Measurements from ENCODE around the gene OTOP1.
"Not testable (repeated sequence)": the region's sequence is repeated elsewhere in the genome, so short reads cannot be mapped to it uniquely, and the experiment has no call there.

The OTOP1 gene, protein sequence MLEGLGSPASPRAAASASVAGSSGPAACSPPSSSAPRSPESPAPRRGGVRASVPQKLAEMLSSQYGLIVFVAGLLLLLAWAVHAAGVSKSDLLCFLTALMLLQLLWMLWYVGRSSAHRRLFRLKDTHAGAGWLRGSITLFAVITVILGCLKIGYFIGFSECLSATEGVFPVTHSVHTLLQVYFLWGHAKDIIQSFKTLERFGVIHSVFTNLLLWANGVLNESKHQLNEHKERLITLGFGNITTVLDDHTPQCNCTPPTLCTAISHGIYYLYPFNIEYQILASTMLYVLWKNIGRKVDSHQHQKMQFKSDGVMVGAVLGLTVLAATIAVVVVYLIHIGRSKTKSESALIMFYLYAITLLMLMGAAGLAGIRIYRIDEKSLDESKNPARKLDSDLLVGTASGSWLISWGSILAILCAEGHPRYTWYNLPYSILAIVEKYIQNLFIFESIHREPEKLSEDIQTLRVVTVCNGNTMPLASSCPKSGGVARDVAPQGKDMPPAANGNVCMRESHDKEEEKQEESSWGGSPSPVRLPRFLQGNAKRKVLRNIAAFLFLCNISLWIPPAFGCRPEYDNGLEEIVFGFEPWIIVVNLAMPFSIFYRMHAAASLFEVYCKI

DNA sequence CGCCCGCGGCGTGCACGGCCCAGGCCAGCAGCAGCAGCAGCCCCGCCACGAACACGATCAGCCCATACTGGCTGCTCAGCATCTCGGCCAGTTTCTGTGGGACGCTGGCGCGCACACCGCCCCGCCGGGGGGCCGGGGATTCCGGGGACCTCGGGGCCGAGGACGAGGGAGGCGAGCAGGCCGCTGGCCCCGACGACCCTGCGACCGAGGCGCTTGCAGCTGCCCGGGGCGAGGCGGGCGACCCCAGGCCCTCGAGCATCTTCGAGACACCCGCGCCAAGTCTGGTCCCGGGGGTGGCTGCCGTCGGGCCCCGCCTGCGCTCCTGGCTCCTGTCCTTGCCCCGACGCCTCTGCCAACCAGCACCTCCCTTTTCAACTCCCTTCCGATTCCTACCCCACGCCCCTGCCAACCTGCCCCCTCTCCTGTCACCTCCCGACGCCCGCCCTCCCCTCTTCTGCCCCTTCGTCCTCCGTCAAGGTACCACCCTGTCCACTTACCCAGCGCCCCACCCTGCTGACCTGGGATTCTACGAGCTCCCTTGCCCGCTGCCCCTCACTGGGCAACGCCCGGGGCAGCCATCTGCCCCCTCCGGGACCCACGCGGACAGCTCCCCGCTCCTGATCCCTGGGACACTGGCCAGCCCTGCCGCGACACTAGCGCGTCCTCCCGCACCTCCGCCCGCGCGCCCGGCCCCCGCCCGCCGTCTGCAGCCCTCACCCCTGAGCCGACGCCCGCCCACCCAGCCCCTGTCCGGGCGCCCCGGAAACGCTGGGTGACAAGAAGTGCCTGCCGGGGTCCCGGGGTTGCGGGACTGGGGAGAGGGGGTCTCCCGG, at the start of gene OTOP1:
Gene OTOP1, minus strand, starts transcription at position 324 of the 833 bp plus-strand sequence. Its CDS starts 65 bp downstream, at position 259.
- DNase-seq = no peak

DNA sequence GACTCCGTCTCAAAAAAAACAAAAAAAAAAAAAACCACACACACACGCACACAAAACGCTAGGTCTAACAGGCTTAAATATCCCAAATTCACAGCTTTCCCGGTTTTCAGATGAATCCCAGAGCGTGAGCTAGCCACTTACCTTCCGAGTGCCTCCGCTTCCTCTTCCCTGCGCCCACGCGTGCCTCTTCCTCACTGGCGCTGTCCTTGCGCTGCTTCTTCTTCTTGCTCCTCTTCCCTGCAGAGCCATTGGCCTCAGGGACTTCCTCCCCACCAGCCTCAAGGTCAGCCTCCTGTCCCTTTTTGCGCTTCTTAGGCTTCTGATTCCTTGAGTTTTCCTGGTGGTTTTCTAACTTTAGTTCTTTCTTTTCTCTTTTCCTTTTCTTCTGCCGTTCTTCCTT, 47.5 kb upstream of the OTOP1 start:
- DNase-seq = no peak

DNA sequence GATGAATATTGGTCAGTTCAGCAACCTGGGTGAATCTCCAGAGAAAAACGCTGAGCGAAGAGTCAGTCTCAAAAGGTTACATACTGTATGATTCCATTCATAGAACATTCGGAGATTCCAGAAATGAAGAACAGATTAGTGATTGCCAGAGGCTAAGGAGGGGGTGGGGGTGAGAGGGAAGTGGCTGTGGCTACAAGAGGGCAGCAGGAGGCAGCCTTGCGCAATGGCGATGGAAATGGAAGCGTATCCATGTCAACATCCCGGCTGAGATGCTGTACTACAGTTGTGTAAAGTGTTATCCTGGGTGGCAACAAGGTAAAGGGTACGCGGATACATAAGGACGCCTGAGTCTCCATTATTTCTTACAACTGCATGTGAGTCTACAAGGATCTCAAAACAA, 45.2 kb upstream of the OTOP1 start:
- no peak for DNase-seq

DNA sequence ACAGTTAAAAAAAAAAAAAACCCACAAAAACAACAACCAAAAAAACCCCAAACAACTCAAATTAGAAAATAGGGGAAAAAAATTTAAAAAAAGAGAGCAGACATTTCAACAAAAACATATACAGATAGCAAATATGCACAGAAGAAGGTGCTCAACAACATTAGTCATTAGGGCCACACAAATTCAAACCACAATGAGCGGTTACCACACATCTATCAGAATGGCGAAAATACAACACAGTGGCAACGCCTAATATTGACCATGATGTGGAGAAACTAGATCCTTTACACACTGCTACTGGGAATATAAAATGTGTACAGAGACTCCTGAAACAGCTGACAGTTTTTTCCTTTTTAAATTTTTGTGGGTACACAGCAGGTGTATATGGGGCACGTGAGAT, 43.8 kb upstream of the OTOP1 start:
- DNase-seq = no peak

DNA sequence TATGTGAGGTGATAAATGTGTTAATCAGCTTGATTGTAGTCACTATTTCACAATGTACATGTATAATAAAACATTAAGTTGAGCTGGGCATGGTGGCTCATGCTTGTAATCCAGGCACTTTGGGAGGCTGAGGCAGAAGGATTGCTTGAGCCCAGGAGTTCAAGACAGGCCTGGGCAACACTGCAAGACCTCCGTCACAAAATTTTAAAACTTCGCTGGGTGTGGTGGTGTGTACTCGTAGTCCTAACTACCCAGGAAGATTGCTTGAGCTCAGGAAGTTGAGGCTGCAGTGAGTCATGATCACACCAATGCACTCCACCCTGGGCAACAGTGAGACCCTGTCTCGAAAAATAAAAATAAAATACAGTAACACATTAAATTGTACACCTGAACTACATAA, 43.1 kb upstream of the OTOP1 start:
- no peak for DNase-seq

DNA sequence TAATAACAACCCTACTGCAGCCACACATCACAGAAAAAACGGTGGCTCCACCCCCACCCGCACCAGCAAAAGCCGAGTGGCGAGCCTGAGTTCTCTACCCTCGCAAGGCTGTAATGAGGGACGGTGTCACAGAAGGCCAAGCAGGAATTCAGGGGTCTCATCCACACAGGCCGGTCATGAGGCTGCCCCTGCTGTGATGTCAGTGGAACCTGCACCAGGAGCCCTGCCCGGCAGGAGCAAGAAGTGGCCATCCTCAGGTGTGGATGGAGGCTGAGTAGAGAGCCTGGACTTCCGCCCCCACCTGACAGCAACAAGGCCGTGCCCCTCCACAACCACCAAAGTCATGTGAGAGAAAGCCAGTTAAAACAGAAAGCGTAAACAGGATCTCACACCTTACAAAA, 42.6 kb upstream of the OTOP1 start:
- no peak for DNase-seq

DNA sequence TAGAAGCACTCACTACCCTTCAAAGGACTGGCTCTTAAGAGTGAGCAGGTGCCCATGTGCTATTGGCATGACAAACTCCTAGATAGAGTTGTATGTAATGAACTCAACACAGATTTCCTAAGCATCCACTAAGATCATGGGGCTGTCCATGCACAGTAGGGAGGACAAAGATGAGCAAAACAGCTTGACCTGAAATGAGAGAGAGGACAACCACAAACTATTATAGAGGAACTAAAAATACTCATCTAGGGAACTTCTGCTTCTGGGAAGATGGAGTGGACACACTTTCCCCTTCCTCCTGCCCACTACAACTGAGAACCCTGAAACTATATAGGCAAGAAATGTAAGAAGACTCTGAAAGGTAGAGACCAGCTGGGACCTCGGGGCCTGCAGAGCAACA, 42.0 kb upstream of the OTOP1 start:
- DNase-seq = no peak

DNA sequence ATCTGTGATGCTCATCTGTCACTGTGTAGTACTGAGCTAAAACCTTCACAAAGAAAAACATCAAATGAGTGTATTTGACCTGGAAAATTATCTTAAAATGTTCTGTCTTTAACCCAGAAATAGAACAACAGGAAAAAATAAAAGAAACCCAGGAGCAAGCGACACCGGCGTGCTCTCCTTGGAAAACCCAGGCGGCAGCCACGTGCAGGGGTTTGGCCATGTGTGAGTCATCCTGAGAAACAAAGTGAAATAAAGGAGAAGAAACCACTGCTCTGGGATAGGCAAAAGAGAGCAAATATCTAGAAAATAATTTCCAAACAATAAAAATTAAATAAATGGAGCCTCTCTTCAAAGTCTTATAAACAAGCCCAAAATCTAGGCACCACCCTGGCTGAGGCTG, 41.3 kb upstream of the OTOP1 start:
- DNase-seq = no peak

DNA sequence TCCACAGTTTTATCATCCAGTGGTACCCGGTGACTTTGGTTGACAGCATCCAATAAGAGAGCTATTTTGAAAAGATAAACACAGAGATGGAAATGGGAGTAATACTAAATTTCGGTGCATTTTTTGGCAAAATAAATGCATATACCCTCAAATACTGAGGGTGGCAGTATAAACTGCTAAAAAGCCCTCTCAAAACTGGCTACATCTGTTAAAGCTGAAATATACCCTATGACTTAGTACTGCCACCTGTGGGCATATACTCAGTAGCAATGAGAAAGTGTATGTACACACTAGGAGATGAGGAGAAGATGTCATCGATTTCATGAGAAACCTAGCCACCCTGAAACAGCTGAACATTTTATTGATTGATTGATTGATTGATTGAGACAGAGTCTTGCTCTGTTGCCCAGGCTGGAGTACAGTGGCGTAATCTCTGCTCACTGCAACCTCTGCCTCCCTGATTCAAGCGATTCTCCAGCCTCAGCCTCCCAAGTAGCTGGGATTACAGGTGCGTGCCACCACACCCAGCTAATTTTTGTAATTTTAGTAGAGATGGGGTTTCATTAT, 33.5 kb upstream of the OTOP1 start:
- no peak for DNase-seq

DNA sequence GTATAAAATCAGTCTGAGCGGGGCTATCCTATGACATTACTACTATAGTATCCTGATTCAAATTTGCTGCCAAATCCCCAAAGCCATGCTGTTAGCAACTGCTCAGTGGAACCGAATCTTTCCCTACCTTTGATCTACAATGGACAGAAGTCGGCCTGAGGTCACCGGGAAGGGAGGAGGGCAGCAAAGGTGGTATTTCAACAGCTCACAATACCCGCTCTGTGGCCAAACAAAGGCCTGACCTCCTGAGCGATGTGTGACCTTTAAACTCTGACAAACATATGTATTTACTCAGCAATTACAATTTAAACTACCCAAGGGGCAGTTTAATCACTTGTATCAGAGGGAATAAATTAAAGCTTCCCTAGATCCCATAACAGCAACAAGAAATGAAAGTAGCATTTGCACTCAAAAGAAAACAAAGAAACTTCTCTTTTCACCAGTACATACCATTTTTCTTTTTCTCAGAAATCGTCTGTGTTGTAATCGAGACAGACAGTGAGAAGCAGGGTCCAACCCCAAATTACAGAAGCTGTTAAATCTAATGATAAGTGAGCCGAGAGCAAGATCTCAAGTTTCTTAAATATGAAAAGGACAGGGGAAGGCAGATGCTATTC, 32.9 kb upstream of the OTOP1 start:
- no peak for DNase-seq

DNA sequence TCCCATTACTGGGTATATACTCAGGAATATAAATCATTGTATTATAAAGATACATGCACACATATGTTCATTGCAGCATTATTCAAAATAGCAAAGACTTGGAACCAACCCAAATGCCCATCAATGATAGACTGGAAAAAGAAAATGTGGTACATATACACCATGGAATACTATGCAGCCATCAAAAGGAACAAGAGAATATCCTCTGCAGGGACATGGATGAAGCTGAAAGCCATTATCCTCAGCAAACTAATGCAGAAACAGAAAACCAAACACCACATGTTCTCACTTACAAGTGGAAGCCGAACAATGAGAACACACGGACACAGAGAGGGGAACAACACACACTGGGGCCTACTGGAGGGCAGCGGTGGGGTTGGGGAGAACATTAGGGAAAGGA, 31.0 kb upstream of the OTOP1 start:
- DNase-seq = not testable (repeated sequence)

DNA sequence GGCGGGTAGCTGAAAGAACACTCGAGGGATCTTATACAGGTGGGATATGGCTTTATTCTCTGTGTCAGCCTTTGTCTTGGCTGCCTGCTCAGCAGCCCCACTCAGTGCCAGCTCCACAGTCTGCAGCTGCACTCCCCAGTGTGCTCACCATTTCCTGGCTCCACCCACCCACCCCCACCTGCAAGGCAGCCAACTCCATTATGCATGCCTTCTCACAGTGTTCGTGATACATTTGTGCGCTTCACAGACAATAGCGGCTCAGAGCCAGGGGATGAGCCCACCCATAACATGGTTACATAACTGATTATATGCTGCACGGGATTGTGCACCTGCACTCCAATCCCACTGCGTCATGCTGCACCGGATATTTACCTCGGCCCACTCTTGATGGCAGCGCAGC, 30.1 kb upstream of the OTOP1 start:
- DNase-seq = no peak

DNA sequence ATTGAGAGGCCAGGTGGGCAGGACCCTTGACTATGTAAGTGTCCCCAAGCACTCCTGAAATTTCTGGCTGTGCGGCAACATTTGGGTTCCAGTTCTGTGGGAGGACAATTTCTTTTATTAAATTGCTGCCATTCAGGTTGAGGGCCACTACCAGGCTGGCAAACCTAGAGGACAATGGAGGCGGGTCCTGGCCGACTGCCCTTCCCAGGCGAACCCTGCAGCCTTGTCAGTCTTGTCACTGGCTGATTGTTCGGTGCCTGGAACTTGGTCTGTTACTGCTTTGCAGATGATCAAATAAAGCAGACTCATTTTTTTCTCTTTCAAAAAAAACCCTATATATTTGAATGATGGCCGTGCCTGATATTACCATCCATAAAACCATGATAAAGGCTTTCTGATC, 27.9 kb upstream of the OTOP1 start:
- DNase-seq = no peak

DNA sequence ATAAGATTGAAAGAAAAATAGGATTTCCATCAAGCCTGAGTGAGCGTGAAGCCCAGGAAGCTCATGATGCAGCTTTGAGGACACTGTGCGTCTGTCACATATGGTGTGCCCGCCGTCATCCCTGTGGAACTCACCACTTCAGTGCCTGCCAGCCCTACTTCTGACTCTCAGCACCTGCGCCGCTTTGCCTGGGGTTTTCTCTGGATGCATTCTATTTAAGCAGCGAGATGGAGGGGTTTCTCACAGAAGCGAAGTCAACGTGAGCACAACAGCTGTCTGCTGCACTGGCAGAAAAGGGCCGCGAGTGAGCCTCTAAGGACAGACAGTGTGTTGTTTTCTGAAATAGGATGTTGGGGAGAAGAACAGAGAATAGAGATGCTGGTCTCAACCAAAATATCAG, 27.5 kb upstream of the OTOP1 start:
- DNase-seq = no peak

DNA sequence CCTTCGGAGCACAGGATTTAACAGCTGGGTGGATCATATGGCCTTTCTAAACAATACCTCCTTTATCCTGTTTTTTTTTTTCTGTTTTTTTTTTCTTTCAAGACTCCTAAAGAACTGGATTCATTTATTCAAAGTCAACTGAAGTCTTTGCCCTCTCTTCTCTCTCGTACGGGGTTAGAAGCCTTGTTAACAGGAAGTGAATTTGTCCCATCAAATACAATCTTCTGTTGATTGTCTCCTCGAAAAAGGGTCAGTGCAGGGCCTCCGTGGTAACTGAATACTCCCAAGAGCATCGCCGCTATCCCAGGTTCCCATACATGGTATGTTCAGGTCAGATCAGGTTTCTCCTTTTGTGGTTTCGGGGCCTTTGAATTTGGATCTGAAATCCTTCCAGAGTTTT, 23.1 kb upstream of the OTOP1 start:
- no peak for DNase-seq

DNA sequence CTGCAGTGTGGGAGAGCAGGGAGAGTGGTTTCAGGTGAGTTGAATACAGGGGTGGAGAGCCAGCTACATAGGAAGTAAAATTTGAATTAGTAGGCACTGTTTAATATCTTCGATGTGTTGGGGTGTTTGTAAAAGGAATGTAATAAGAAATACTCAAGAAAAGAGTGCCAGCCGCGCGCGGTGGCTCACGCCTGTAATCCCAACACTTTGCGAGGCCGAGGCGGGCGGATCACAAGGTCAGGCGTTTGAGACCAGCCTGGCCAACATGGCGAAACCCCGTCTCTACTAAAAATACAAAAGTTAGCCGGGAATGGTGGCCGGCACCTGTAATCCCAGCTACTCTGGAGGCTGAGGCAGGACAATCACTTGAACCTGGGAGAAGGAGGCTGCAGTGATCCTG, 22.6 kb upstream of the OTOP1 start:
- not testable (repeated sequence) for DNase-seq

DNA sequence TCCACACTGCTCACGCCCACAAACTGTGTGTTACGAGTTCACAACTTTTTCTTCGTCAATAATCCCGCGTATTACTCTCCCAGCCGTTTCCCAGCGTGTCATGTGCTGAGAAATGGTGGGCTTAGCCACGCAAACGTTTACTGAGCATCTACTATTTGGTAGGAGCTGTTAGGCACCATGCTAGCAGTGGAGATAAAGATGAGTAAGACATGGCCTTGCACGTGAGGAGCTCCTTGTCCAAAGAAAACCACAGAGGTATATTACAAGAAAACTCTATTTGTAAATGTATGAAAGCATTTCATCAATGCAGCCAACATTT, 22.1 kb upstream of the OTOP1 start:
- peak in 1 of 2 experiments; percentile 10 for DNase-seq

DNA sequence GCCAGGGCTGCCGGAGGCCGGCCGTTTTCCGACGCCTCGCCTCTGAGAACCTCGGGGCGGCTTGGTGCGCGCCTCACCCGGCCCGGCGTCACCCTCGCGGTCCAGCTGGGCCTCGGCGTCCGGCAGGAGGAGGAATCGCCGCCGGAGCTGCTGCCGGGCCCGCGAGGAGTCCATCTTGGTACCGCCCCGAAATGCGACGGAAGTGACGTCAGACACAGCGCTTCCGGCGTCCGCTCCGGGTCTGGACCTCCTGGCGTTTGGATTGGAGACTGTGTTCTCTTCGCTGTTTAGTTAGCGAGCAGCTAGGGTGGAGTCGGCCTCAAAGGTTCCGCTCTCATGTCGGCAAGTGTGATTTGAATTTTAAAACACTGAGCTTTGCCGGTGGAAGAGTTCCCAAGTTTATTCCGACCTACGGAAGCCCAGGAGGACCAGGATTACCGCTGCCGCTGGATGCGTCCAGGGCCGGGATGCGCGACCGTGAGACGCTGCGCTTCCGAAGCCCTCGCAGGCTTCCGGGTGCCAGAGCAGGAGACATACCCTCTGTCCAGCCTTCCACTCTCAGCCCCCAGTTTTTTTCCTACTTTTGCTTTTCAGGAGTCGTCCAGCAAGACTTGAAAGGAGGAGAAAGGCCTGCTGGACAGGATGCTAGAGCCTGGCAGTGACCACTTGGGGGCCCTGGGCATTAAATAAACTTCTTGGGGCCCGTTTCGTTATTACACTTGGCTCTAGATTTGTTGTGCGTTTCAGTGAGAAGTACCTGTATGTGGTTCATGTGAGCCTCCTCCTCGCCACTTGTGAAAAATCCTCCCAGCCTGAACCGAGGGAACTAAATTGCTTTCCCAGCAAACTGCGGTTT, 21.5 kb upstream of the OTOP1 start, which contains the start of gene TMEM128:
Gene TMEM128, minus strand, starts transcription at position 195 of the 856 bp plus-strand sequence. Its CDS starts 21 bp downstream, at position 174.
- DNase-seq = peak; percentile 90 to 93

DNA sequence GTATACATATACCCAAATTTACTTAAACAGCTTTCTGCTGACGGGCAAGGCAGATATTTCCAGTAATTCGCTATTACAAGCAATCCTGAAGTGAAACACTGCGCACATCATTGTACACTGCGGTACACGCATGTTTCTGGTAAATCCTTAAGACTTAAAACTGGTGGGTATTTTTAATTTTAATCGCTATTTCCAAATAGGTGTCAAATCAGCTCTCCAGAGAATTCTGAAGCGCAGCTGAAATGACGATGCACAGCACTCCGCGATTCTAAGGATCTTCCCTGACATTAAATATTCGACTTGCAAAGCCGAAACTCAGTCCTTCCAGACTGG, 20.9 kb upstream of the OTOP1 start:
- no peak for DNase-seq

DNA sequence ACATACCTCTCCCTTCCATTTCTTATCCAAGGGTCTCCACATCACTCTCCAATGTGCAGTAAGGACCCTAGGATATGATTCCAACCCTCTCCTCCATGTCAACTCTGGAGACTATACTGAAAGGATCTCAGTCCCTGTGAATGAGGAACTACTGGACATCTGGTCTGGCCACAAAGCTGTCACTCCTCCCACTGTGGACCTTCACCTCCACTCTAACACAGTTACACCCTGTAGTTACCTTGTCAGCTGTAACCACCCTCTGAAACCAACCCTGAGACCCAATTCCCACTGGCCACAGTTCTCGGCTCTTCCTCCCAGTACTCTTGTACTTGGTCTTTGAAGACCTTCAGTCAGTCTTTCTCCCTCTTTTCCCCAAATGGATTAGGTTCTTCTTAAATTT, 18.4 kb upstream of the OTOP1 start:
- DNase-seq = no peak

DNA sequence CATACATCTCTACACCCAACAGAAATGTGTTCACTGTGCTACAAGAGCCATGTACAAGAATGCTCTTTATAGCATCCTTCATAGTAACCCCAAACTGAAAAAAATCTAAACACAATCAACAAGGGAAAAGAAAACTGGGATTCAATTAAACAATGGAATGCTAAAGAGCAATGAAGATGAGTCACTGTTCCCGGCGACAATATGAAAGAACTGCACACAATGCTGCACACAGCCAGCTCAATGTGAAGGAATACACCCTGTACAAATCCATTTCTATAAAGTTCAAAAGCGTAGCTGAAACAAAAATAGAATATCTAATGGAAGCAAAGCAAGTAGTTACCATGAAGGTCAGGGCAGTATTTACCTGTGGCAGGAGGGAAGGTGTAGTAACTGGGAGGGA, 12.8 kb upstream of the OTOP1 start:
- DNase-seq = not testable (repeated sequence)

DNA sequence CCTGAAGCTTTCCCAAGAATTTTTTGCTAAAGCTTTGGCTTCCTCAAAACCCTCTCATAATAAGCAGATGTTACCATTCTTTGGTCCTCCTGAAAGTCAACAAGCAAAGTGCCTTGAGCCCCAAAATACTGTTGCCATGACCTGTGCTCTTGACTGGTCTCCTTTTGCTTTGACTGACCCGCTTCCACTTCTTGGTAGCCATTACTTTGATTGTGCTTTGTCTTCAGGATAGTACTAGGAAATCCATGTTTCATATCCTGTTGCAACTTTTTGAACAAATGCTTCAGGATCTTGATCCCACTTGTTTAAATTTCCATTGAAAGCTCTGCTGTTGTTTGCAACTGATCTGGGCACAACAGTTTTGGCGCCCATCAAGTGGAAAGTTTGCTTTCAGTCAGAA, 6.9 kb upstream of the OTOP1 start:
- DNase-seq = no peak

Data from activated CD4-positive, alpha-beta T cell treated with anti-CD3 and anti-CD28 coated beads, Interleukin-2, amount 50 U/mL, for 48 hours (primary cell).